Measurements from ENCODE around the gene ZCCHC17.

- TF ChIP-seq CTCF (conservative IDR thresholded peaks at IDR 0.05) (no peak), EZH2 (IDR thresholded peaks at IDR 0.05; ENCODE audit: low read depth) (no peak)
These were observed 104.4 kb downstream of the ZCCHC17 start for GRCh38 chr1:31401241-31401640.

All from PC-9 (cell line).